ENCODE results near the gene FCHSD2. TPM values are rescaled to one million over a fixed set of nuclear protein-coding genes. Genes with fewer than 3 reads are reported as not detected.

FCHSD2 gene
- total and polyA plus RNA-seq, 9 of the 15 experiments (the other 6 are each of a cell fraction or from before 2014, with no cell fraction given), result 1.8 to 14.7 (median 6.4) TPM

GRCh38 chr11:73184953-73185671 is 43.0 kb upstream of the FCHSD2 start (continued):
- TF ChIP-seq JUN (IDR thresholded peaks at IDR 0.05; ENCODE audit: borderline replicate concordance, low read depth, low read length), result no peak
- 0 out of 2 replicates have a peak, but pooled peaks have one; percentile 31 for TF ChIP-seq JUN (CRISPR knock-in tag; IDR thresholded peaks at IDR 0.05; ENCODE audit: borderline replicate concordance)
- TF ChIP-seq, protein P1, sequence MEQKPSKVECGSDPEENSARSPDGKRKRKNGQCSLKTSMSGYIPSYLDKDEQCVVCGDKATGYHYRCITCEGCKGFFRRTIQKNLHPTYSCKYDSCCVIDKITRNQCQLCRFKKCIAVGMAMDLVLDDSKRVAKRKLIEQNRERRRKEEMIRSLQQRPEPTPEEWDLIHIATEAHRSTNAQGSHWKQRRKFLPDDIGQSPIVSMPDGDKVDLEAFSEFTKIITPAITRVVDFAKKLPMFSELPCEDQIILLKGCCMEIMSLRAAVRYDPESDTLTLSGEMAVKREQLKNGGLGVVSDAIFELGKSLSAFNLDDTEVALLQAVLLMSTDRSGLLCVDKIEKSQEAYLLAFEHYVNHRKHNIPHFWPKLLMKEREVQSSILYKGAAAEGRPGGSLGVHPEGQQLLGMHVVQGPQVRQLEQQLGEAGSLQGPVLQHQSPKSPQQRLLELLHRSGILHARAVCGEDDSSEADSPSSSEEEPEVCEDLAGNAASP (IDR thresholded peaks at IDR 0.05), result no peak
- TF ChIP-seq, protein P2, sequence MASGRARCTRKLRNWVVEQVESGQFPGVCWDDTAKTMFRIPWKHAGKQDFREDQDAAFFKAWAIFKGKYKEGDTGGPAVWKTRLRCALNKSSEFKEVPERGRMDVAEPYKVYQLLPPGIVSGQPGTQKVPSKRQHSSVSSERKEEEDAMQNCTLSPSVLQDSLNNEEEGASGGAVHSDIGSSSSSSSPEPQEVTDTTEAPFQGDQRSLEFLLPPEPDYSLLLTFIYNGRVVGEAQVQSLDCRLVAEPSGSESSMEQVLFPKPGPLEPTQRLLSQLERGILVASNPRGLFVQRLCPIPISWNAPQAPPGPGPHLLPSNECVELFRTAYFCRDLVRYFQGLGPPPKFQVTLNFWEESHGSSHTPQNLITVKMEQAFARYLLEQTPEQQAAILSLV (tag; IDR thresholded peaks at IDR 0.05), result no peak
- TF ChIP-seq CTCF (IDR thresholded peaks at IDR 0.05 in 2 of 3, conservative IDR thresholded peaks at IDR 0.05 in 1 of 3; ENCODE audit: insufficient read depth in 2 of 3, low read depth in 1 of 3, low read length in 3 of 3), result peak; percentile 77 to 92 (median 87)
- peak; percentile 66; the same call in 1 of the 2 replicates for TF ChIP-seq TFAP4 (CRISPR knock-in tag; IDR thresholded peaks at IDR 0.05; ENCODE audit: borderline replicate concordance)
- peak in 1 of 2 experiments; percentile 53; a peak in 1 of 4 replicates for TF ChIP-seq RCOR1 (IDR thresholded peaks at IDR 0.05; ENCODE audit: borderline replicate concordance in 1 of 2, low read depth in 2 of 2, low read length in 2 of 2)
- 0 out of 2 replicates have a peak, but pooled peaks have one; percentile 16 for TF ChIP-seq RB1 (IDR thresholded peaks at IDR 0.05; ENCODE audit: low read depth)
- no peak for TF ChIP-seq LEF1 (IDR thresholded peaks at IDR 0.05)
- TF ChIP-seq CREM (IDR thresholded peaks at IDR 0.05; ENCODE audit: low read depth), result 0 out of 2 replicates have a peak, but pooled peaks have one; percentile 32
- TF ChIP-seq, protein P3, sequence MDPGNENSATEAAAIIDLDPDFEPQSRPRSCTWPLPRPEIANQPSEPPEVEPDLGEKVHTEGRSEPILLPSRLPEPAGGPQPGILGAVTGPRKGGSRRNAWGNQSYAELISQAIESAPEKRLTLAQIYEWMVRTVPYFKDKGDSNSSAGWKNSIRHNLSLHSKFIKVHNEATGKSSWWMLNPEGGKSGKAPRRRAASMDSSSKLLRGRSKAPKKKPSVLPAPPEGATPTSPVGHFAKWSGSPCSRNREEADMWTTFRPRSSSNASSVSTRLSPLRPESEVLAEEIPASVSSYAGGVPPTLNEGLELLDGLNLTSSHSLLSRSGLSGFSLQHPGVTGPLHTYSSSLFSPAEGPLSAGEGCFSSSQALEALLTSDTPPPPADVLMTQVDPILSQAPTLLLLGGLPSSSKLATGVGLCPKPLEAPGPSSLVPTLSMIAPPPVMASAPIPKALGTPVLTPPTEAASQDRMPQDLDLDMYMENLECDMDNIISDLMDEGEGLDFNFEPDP (CRISPR knock-in tag; IDR thresholded peaks at IDR 0.05), result no peak
- TF ChIP-seq ZBTB7A (IDR thresholded peaks at IDR 0.05; ENCODE audit: borderline replicate concordance, control insufficient read depth, low read depth, low read length), result no peak; the same call in 1 of the 2 replicates
- TF ChIP-seq ZSCAN29 (IDR thresholded peaks at IDR 0.05), result no peak
- TF ChIP-seq DDX20 (tag; IDR thresholded peaks at IDR 0.05; ENCODE audit: low read depth), result no peak
- no peak for TF ChIP-seq ZNF24 (IDR thresholded peaks at IDR 0.05)
- TF ChIP-seq ESRRA (IDR thresholded peaks at IDR 0.05; ENCODE audit: borderline replicate concordance, low read depth), result no peak
- no peak for TF ChIP-seq ZKSCAN1 (IDR thresholded peaks at IDR 0.05; ENCODE audit: low read depth, low read length)
- TF ChIP-seq, protein P4, sequence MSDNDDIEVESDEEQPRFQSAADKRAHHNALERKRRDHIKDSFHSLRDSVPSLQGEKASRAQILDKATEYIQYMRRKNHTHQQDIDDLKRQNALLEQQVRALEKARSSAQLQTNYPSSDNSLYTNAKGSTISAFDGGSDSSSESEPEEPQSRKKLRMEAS (CRISPR knock-in tag; IDR thresholded peaks at IDR 0.05), result 0 out of 2 replicates have a peak, but pooled peaks have one; percentile 15
- no peak for TF ChIP-seq HIVEP1 (CRISPR knock-in tag; IDR thresholded peaks at IDR 0.05)
- TF ChIP-seq RAD21 (CRISPR knock-in tag; conservative IDR thresholded peaks at IDR 0.05 in 1 of 2, IDR thresholded peaks at IDR 0.05 in 1 of 2), result peak; percentile 51 to 79

Measured in K562 (cell line).